HEK293 (cell line): Measurements from ENCODE around the gene TMPRSS7.

Source experiments
- KLF10 ChIP-seq: fragments of 450-650 bp; IDR thresholded peaks from 2 replicates; pipeline ENCODE4 v1.5.1; 2018; ENCODE audit warnings: missing biosample characterization, mild to moderate bottlenecking, missing genetic modification characterization
- ZNF221 ChIP-seq: fragments of 450-650 bp; formaldehyde crosslinking; IDR thresholded peaks from 2 replicates; pipeline ENCODE4 v1.5.1; 2017; ENCODE audit warnings: missing biosample characterization, missing genetic modification characterization, borderline replicate concordance

DNA sequence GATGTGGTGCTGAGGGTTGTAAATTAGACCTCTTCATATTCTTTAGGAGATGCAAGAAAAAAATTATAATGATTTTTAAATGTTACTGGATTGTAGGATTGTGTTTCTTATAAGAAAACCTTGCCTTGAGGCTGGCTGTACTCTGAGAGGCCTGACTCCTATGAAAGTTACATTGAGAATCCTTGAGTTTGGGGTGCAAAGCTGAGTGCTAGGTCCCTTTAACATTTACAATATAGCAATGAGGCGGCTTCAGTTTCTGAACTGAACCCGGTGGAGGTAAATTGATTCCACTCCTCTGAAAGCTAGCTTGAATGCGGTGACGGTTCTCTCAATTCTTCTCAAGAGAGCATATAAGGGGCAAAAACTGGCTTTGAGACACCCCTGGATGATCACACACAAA lies at the start of gene TMPRSS7:
- TF ChIP-seq ZNF221 (no peak), KLF10 (tag by site-specific recombination) (no peak)
